ENCODE data around the gene DIO1. TPM values are rescaled to one million over a fixed set of nuclear protein-coding genes. Genes with fewer than 3 reads are reported as not detected.

Gene DIO1
- total RNA-seq, 1 donor from 2014 or later, result not detected

DNA sequence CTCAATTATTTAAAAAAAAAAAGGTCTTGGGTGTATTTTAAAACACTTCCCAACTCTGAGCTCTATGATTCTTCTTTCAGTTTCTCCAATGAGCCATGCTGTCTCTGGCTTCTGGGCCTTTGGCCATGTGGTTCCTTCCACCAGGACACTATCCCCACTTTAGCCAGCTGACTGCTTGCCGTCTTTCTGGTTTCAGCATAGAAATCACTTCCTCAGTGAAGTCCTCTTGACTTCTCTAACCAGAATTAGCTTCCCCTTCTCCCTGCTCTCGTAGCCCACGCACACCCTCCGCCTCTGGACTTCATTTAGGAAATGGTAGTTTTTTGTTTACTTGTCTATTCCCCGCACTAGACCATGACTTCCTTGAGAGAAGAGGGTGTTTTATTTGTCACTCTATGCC lies 1.1 kb upstream of the DIO1 start:
- TF ChIP-seq, protein P1, sequence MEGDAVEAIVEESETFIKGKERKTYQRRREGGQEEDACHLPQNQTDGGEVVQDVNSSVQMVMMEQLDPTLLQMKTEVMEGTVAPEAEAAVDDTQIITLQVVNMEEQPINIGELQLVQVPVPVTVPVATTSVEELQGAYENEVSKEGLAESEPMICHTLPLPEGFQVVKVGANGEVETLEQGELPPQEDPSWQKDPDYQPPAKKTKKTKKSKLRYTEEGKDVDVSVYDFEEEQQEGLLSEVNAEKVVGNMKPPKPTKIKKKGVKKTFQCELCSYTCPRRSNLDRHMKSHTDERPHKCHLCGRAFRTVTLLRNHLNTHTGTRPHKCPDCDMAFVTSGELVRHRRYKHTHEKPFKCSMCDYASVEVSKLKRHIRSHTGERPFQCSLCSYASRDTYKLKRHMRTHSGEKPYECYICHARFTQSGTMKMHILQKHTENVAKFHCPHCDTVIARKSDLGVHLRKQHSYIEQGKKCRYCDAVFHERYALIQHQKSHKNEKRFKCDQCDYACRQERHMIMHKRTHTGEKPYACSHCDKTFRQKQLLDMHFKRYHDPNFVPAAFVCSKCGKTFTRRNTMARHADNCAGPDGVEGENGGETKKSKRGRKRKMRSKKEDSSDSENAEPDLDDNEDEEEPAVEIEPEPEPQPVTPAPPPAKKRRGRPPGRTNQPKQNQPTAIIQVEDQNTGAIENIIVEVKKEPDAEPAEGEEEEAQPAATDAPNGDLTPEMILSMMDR (IDR thresholded peaks at IDR 0.05; ENCODE audit: unreplicated experiment), result no peak
- H3K36me3 Mint-ChIP-seq (ENCODE audit: low read depth, unreplicated experiment), result no peaks in the 10 kb centered on the region
- no peaks in the 10 kb centered on the region for H3K9me3 Mint-ChIP-seq (ENCODE audit: unreplicated experiment)
- H3K4me3 Mint-ChIP-seq (ENCODE audit: unreplicated experiment), result no peak overlapping the region
- H3K27me3 Mint-ChIP-seq (ENCODE audit: unreplicated experiment), result no peaks in the 10 kb centered on the region
- H3K4me1 Mint-ChIP-seq (ENCODE audit: unreplicated experiment), result peaks cover 12% of the 10 kb centered on the region
- H3K27ac Mint-ChIP-seq (ENCODE audit: unreplicated experiment), result no peak overlapping the region
- no peak for DNase-seq (ENCODE audit: low spot score)

DNA sequence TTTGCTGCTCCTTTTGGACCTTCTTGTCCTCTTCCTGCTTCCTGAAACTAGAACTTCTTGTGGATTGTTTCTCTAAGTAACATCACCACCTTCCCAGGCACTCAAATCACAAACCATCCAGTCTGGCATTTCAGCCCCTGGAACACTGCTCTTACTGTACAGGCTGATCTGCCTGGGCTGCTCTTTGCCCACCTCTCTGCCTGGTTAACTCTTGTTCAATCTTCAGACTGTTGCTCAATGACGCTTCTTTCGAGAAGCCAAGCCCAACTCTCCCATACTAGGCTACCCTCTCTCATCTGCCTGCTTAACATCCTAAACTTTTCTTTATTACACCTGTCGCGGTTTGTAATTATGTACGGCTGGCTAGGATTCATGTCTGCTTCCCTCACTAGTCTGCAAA lies 657 bp downstream of the DIO1 start:
- H3K4me1 Mint-ChIP-seq (ENCODE audit: unreplicated experiment), result peaks cover 10% of the 10 kb centered on the region
- H3K9me3 Mint-ChIP-seq (ENCODE audit: unreplicated experiment), result no peaks in the 10 kb centered on the region
- H3K27me3 Mint-ChIP-seq (ENCODE audit: unreplicated experiment), result no peaks in the 10 kb centered on the region
- H3K36me3 Mint-ChIP-seq (ENCODE audit: low read depth, unreplicated experiment), result no peaks in the 10 kb centered on the region
- TF ChIP-seq, protein P1 (IDR thresholded peaks at IDR 0.05; ENCODE audit: unreplicated experiment), result no peak
- no peak overlapping the region for H3K27ac Mint-ChIP-seq (ENCODE audit: unreplicated experiment)
- no peak for DNase-seq (ENCODE audit: low spot score)
- no peak overlapping the region for H3K4me3 Mint-ChIP-seq (ENCODE audit: unreplicated experiment)

DNA sequence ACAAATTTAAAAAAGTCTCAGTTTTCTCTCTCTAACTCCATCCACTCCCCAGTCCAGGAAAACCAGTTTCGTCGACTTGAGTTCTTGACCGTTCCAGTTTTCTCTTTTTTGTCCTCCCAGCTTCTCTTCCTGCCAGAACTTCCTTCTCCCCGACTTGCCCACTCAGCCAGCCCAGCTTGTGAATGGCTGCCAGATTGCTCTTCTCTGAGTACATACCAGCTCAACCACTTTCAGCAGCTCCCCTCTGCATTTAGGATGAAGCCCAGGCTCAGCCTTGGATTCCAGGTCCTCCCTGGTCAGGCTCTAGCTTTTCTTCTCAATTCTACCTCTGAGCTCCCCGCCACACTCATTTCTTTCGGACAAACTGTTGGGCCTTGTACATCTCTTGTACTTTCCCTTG lies 1.4 kb downstream of the DIO1 start:
- TF ChIP-seq, protein P1 (IDR thresholded peaks at IDR 0.05; ENCODE audit: unreplicated experiment), result no peak
- no peak for DNase-seq (ENCODE audit: low spot score)
- peaks cover 4% of the 10 kb centered on the region for H3K4me1 Mint-ChIP-seq (ENCODE audit: unreplicated experiment)
- H3K27ac Mint-ChIP-seq (ENCODE audit: unreplicated experiment), result no peak overlapping the region
- H3K36me3 Mint-ChIP-seq (ENCODE audit: low read depth, unreplicated experiment), result no peaks in the 10 kb centered on the region
- H3K4me3 Mint-ChIP-seq (ENCODE audit: unreplicated experiment), result no peak overlapping the region
- H3K9me3 Mint-ChIP-seq (ENCODE audit: unreplicated experiment), result no peaks in the 10 kb centered on the region
- H3K27me3 Mint-ChIP-seq (ENCODE audit: unreplicated experiment), result no peaks in the 10 kb centered on the region

DNA sequence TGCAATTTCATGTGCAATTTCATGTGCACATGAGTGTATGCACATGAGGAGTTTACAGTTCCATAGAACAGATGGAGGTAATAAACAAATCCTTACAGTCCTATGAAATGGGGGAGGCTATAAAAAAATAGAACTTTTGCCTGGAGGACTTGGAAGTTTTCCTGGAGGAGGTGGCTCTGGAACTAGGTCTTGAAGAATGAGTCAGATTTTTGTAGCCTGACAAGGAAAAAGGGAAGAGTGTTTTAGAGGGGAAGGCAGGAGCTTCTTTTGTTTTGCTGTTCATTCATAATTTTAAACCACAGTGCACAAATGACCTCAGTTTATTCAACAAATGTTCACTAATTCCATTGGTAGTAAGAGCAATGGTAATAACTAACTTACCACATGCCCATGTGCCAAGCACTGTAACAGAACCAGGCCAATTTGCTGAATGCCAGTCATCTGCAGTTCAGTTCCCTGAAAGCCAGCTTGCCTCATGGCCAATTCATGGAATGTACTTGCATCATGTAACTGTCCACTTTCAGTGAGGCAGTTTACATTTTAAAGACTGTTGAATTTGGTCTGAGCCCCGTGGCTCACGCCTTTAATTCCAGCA lies 2.7 kb downstream of the DIO1 start:
- H3K9me3 Mint-ChIP-seq (ENCODE audit: unreplicated experiment), result no peaks in the 10 kb centered on the region
- H3K4me1 Mint-ChIP-seq (ENCODE audit: unreplicated experiment), result peaks cover 4% of the 10 kb centered on the region
- H3K4me3 Mint-ChIP-seq (ENCODE audit: unreplicated experiment), result no peak overlapping the region
- TF ChIP-seq, protein P1 (IDR thresholded peaks at IDR 0.05; ENCODE audit: unreplicated experiment), result no peak
- no peak for DNase-seq (ENCODE audit: low spot score)
- H3K27ac Mint-ChIP-seq (ENCODE audit: unreplicated experiment), result no peak overlapping the region
- H3K27me3 Mint-ChIP-seq (ENCODE audit: unreplicated experiment), result no peaks in the 10 kb centered on the region
- no peaks in the 10 kb centered on the region for H3K36me3 Mint-ChIP-seq (ENCODE audit: low read depth, unreplicated experiment)

DNA sequence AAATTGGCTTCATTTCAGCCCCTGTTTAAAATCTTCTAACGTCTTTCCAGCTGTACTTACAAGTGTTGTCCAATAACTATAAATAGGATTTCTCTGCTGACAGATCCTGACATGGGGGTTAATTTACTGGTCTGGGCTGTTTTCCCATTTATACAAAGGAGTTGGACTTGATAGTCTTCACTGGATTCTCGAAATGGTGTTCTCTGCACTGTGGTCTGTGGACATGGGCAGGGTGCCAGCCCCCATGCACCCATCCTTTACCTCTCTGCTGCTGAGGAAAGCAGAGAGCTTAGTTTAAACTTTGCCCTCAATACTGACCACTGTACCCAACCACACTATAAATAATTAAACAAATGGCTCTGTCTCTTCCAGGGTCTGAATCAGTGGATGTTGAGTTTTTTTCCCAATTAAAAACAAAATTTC lies 5.2 kb downstream of the DIO1 start:
- no peaks in the 10 kb centered on the region for H3K27me3 Mint-ChIP-seq (ENCODE audit: unreplicated experiment)
- no peaks in the 10 kb centered on the region for H3K36me3 Mint-ChIP-seq (ENCODE audit: low read depth, unreplicated experiment)
- no peak overlapping the region for H3K4me3 Mint-ChIP-seq (ENCODE audit: unreplicated experiment)
- DNase-seq (ENCODE audit: low spot score), result no peak
- no peaks in the 10 kb centered on the region for H3K9me3 Mint-ChIP-seq (ENCODE audit: unreplicated experiment)
- peaks cover 4% of the 10 kb centered on the region for H3K4me1 Mint-ChIP-seq (ENCODE audit: unreplicated experiment)
- no peak overlapping the region for H3K27ac Mint-ChIP-seq (ENCODE audit: unreplicated experiment)
- TF ChIP-seq, protein P1 (IDR thresholded peaks at IDR 0.05; ENCODE audit: unreplicated experiment), result no peak

Data from endothelial cell (in vitro differentiated cells).